ENCODE results near the gene ARMH3.

Gene ARMH3

GRCh38 chr10:101935431-101935830 lies 120.5 kb downstream of the ARMH3 start:
- DNase-seq = no peak

DNA sequence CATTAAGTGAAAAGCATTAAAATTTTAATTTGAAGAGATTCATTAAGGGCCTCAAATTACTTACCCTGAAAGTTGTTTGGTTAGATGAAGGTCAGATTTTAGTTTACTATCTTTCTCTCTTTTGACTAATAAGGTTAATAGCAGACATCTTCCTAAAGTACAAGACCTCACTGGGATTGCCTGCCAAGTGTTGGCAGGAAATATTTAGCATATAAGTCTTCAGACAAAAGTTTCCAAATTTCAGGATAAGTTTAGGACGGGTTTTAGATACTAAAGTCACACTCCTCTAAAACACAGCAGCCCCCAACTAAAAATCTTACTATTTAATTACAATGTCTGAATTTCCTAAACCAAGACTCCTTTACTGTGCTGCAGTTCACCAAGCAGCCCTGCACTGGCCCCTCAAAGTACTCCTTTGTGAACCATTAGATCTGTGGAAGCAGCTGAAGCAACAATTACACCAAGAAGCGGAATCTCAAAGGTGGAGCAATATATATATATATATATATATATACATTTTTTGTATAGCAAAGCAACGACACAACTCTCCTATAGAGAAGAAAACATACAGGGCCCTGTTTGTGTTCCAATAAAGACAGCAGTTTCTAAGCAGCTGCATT lies 121.2 kb downstream of the ARMH3 start:
- DNase-seq = no peak

DNA sequence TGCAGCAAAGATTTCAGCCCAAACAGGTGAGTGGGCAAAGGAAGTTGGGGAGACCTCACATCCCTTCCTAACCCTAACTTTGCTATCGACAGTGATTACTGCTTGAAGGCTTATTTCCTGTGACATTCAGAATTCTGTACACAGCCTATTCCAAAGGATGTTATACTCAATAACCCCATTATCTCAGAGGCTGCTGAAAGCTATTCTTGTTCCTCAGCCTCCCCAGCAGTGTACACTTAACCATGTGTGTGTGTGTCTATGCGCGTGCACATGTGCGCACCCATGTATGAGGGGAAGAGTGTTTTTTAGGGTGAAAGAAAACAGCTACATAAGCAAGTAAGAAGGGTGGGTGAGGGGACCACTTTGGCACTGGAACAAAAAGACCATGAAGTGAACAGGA lies 122.0 kb downstream of the ARMH3 start:
- no peak for DNase-seq

DNA sequence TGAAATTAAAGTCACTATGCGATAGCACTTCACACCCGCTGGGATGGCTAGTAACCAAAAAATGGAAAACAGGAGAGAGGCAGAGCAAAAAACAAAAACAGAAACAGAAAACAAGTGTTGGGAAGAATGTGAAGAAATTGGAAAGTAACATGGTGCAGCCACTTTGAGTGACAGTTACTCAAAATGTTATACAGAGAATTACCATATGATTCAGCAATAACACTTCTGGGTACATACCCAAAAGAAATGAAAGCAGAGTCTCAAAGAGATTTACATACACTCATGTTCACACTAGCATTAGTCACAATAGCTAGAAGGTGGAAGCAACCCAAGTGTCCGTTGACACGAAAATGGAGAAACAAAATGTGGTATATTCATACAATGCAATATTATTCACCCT lies 123.8 kb downstream of the ARMH3 start:
- no peak for DNase-seq

DNA sequence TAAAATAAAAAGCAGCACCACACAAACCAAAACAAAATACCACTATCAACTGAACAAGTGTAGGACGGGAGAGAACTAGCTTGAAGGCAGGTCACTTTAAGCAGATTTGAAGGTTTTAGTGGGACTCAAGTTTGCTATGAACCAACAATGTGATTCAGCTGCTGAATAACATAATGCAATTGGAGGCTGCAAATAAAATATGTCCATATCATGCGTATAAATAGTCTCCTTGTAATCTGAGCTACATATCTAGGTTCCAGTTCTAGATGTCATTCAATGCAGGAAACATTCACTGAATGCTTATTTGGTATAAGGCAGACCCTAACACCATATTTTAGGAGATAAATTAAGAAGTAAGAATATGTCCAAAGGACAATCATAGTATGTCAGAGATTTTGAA lies 130.9 kb downstream of the ARMH3 start:
- no peak for DNase-seq

DNA sequence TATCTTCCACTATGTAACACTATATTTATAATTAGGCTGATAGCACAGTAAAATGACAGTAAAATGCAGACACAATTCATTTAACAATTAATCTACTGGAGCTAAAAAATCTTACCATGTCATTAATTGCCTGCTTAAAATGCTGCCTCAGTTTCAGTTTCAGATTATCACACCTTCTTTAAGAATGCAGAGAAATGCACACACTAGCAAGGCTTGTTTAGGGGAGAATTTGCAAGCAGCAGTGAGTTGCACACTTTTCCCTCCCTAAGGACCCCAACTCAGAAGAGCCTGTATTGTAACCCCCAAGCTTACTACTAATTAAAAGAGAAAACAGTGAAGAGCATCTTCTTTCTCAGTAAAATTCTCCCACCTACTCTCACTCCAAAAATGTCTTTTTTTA lies 132.7 kb downstream of the ARMH3 start:
- no peak for DNase-seq

GRCh38 chr10:101922846-101923245 lies 133.1 kb downstream of the ARMH3 start:
- DNase-seq = no peak

- DNase-seq = no peak
Measured at GRCh38 chr10:101920546-101920945, 135.4 kb downstream of the ARMH3 start.

- no peak for DNase-seq
Measured at GRCh38 chr10:101919026-101919770, 136.8 kb downstream of the ARMH3 start.

DNA sequence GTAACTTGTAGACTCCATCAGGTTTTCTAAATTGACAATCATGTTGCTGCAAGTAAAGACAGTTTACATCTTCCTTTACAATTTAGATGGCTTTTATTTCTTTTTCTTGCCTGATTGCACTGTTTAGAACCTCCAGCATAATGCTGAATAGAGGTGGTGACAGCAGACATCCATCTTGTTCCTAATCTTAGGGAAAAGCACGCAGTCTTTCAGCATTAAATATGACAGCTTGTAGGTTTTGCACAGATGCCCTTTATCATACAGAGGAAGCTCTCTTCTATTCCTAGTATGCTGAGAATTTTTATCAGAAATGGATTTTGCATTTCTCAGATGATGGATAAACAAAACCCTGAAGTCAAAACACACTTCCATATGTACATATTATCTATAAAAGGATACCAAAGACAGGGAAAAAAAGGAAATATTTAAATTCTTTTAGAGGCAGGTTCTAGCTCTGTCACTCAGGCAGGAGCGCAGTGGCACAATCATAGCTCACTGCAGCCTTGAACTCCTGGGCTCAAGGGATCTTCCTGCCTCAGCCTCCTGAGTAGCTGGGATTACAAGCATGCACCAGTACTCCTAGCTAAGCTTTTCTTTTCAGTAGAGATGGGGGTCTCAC lies 143.3 kb downstream of the ARMH3 start:
- no peak for DNase-seq

GRCh38 chr10:101906586-101907183 lies 149.3 kb downstream of the ARMH3 start:
- DNase-seq = no peak

GRCh38 chr10:101905251-101905650 lies 150.7 kb downstream of the ARMH3 start:
- no peak for DNase-seq

- DNase-seq = no peak
Measured at GRCh38 chr10:101903827-101904550, 152.0 kb downstream of the ARMH3 start.

GRCh38 chr10:101902820-101903145 lies 153.2 kb downstream of the ARMH3 start:
- DNase-seq = no peak

- DNase-seq = no peak
Measured at GRCh38 chr10:101902032-101902819, 153.7 kb downstream of the ARMH3 start.

DNA sequence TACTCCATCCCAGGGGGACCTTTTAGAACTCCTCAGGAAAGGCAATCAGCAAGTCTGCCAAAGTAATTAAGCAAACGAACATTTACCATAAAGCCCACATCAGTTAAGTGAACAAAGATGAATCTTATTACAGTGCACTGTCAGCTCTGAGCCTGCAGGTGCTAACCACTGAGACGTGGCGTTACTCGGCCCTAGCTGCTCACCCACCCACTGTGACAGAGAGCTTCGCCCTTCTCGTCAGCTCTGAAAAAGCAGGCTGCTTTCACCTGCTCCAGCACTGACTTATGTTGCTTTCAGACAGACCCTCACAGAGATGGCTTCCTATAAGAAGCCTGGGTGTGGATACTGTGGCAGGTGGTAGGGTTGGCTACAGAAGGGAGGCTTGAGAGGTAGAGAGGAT lies 154.6 kb downstream of the ARMH3 start:
- no peak for DNase-seq

GRCh38 chr10:101897633-101898032 lies 158.3 kb downstream of the ARMH3 start:
- no peak for DNase-seq

- no peak for DNase-seq
Measured at GRCh38 chr10:101896225-101896877, 159.6 kb downstream of the ARMH3 start.

DNA sequence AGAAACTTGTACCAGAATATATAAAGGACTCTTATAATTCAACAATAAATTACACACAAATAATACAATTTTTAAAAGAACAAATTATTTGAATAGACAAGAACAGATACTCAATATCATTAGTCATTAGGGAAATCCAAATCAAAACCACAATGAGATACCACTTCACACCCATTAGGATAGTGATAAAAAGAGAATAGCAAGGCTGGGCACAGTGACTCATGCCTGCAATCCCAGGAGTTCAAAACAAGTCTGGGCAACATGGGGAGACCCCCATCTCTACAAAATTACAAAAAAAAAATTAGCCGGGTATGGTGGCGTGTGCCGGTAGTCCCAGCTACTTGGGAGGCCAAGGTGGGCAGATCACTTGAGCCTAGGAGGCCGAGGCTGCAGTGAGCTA lies 160.2 kb downstream of the ARMH3 start:
- DNase-seq = no peak

DNA sequence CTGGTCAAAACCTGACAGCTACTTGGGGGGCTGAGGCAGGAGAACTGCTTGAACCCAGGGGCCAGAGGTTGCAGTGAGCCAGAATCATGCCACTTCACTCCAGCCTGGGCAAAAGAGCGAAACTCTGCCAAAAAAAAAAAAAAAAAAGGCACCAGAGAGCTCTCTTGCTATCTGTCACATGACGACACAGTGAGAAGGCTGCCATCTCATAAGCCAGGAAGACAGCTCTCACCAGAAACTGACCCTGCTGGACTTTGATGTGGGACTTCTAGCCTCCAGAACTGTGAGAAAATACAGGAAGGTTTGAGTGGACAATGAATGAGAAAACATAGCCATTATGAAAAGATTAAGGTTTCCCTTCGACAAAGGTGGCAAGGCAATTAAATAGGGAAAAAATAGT lies 161.2 kb downstream of the ARMH3 start:
- no peak for DNase-seq

GRCh38 chr10:101894266-101894665 lies 161.7 kb downstream of the ARMH3 start:
- DNase-seq = no peak

- DNase-seq = no peak
Measured at GRCh38 chr10:101893510-101894120, 162.4 kb downstream of the ARMH3 start.

Measured in T1000 (cell line).